GM12878 (cell line): ENCODE results near the gene ITPRIPL2. TPM values are rescaled to one million over a fixed set of nuclear protein-coding genes. Genes with fewer than 3 reads are reported as not detected.

ENCODE experiments used
- BCL11A ChIP-seq: IDR thresholded peaks from 2 replicates; pipeline ENCODE4 v1.6.1; 2011; ENCODE audit warnings: low read depth, low read length
- CBFB ChIP-seq: IDR thresholded peaks from 2 replicates; pipeline ENCODE4 v1.6.1; 2016; ENCODE audit warnings: antibody characterized with exemption, low read depth
- CREB1 ChIP-seq: IDR thresholded peaks from 2 replicates; pipeline ENCODE4 v1.6.1; 2012; ENCODE audit warnings: low read depth, mild to moderate bottlenecking, inconsistent platforms
- DPF2 ChIP-seq: fragments of 450-650 bp; IDR thresholded peaks from 2 replicates; pipeline ENCODE4 v1.6.1; 2017; ENCODE audit warnings: mild to moderate bottlenecking
- EED ChIP-seq: sonication (generic); IDR thresholded peaks from 2 replicates; pipeline ENCODE4 v1.6.1; 2016; ENCODE audit warnings: antibody characterized with exemption, low read depth
- EP300 ChIP-seq, 2 experiments: fragments of 150-350 bp in 1 of 2; IDR thresholded peaks; 2 replicates each; pipeline ENCODE4 v1.6.1; 2011 to 2012; ENCODE audit warnings: low read depth in 2 of 2, low read length in 2 of 2, borderline replicate concordance in 1 of 2, improper control_type of control experiment in 1 of 2, inconsistent platforms in 1 of 2; ENCODE audit not compliant: control insufficient read depth in 1 of 2
- EZH2 ChIP-seq: IDR thresholded peaks from 2 replicates; pipeline ENCODE4 v1.6.1; 2012; ENCODE audit warnings: low read depth, mild to moderate bottlenecking, control low read depth, inconsistent platforms, low read length, borderline replicate concordance; ENCODE audit not compliant: control insufficient read depth
- KLF5 ChIP-seq: fragments of 450-650 bp; IDR thresholded peaks from 2 replicates; pipeline ENCODE4 v1.6.1; 2014; ENCODE audit warnings: mild to moderate bottlenecking; ENCODE audit not compliant: partially characterized antibody
- NBN ChIP-seq: fragments of 450-650 bp; IDR thresholded peaks from 2 replicates; pipeline ENCODE4 v1.6.1; 2016
- NR2C1 ChIP-seq: fragments of 450-650 bp; IDR thresholded peaks from 2 replicates; pipeline ENCODE4 v1.6.1; 2017; ENCODE audit warnings: antibody characterized with exemption, mild to moderate bottlenecking, moderate library complexity
- NR2C2 ChIP-seq: IDR thresholded peaks from 2 replicates; pipeline ENCODE4 v1.6.1; 2011; ENCODE audit warnings: borderline replicate concordance, low read depth; ENCODE audit not compliant: control insufficient read depth, insufficient read length
- NRF1 ChIP-seq: conservative IDR thresholded peaks from 2 replicates; pipeline ENCODE4 v1.6.1; 2011; ENCODE audit warnings: mild to moderate bottlenecking, low read depth, low read length, improper control_type of control experiment
- POLR2A ChIP-seq: IDR thresholded peaks from 2 replicates; pipeline ENCODE4 v1.6.1; 2011; ENCODE audit warnings: low read depth, mild to moderate bottlenecking, low read length
- SIN3A ChIP-seq: IDR thresholded peaks from 2 replicates; pipeline ENCODE4 v1.6.1; 2012; ENCODE audit warnings: low read depth, low read length, improper control_type of control experiment
- SMC3 ChIP-seq: IDR thresholded peaks from 2 replicates; pipeline ENCODE4 v1.6.1; 2011; ENCODE audit warnings: low read length, improper control_type of control experiment, borderline replicate concordance
- SUPT20H ChIP-seq: IDR thresholded peaks from 2 replicates; pipeline ENCODE4 v1.6.1; 2011; ENCODE audit warnings: low read depth, mild to moderate bottlenecking, low read length, moderate library complexity, borderline replicate concordance; ENCODE audit not compliant: control insufficient read depth
- TAF1 ChIP-seq: IDR thresholded peaks from 2 replicates; pipeline ENCODE4 v1.6.1; 2011; ENCODE audit warnings: mild to moderate bottlenecking, low read depth, low read length, borderline replicate concordance
- ZBED1 ChIP-seq: IDR thresholded peaks from 2 replicates; pipeline ENCODE4 v1.6.1; 2016; ENCODE audit warnings: borderline replicate concordance
- ZBTB11 ChIP-seq: fragments of 450-650 bp; formaldehyde crosslinking; IDR thresholded peaks from 2 replicates; pipeline ENCODE4 v1.5.0; 2022; ENCODE audit warnings: mild to moderate bottlenecking, missing genetic modification characterization
- ZBTB33 ChIP-seq: fragments of 450-650 bp; IDR thresholded peaks from 2 replicates; pipeline ENCODE4 v1.6.1; 2017; ENCODE audit warnings: mild to moderate bottlenecking
- ZBTB4 ChIP-seq: fragments of 450-650 bp; formaldehyde crosslinking; IDR thresholded peaks from 2 replicates; pipeline ENCODE4 v1.4.0; 2022; ENCODE audit warnings: mild to moderate bottlenecking, moderate library complexity
- polyA plus RNA-seq, 11 experiments: library from polyadenylated mRNA; depleted of rRNA in 4 of 11; unstranded in 6 of 11; stranded (reverse) in 5 of 11; fragments of >200 nt; fragmentation: Nextera tagmentation in 4 of 11; fragmentation: Illumina TruSeq in 1 of 11; extraction: Ambion mirVana in 4 of 11; extraction: Trizol in 1 of 11; gene quantifications; 1 replicate in 1 of 11; 2 replicates in 10 of 11; pipeline versions ENCODE4 v1.2.1 to v1.2.3, GENCODE V29; 2011 to 2016; ENCODE audit warnings: inconsistent platforms in 2 of 11, missing spikeins in 2 of 11, low read depth in 1 of 11
- total RNA-seq, 4 experiments: library from RNA; depleted of rRNA in 3 of 4; stranded (reverse); fragments of >200 nt in 3 of 4; fragmentation: Illumina TruSeq in 1 of 4; extraction: Trizol in 1 of 4; gene quantifications; 2 replicates each; pipeline versions ENCODE4 v1.2.1 to v1.2.3, GENCODE V29; 2013 to 2021

Gene ITPRIPL2
- total and polyA plus RNA-seq, 10 of the 15 experiments (the other 5 are each of a cell fraction or from before 2014, with no cell fraction given): 0.48 to 14.3 (median 3.5) TPM

- no peak for TF ChIP-seq EZH2
- no peak for TF ChIP-seq CREB1
- TF ChIP-seq NR2C1: no peak
- no peak for TF ChIP-seq ZBED1
- no peak for TF ChIP-seq ZBTB4 (CRISPR knock-in tag)
- TF ChIP-seq SIN3A: no peak
- no peak for TF ChIP-seq BCL11A
- TF ChIP-seq TAF1: no peak
- TF ChIP-seq EED: no peak
- no peak for TF ChIP-seq NBN
- TF ChIP-seq NR2C2: no peak
- peak; percentile 43; the same call in 1 of the 2 replicates for TF ChIP-seq POLR2A
- no peak for TF ChIP-seq ZBTB33
- no peak for TF ChIP-seq EP300 (IDR thresholded peaks at IDR 0.05; ENCODE audit: borderline replicate concordance in 1 of 2, control insufficient read depth in 1 of 2, low read depth in 2 of 2, low read length in 2 of 2)
- TF ChIP-seq KLF5: no peak
- TF ChIP-seq DPF2: no peak
- no peak for TF ChIP-seq SUPT20H
- TF ChIP-seq CBFB: no peak
- TF ChIP-seq SMC3: peak; percentile 98
- no peak for TF ChIP-seq NRF1
- no peak for TF ChIP-seq ZBTB11
Observed at GRCh38 chr16:19086322-19087199, 27.2 kb upstream of the ITPRIPL2 start (continued).
